Trophoblast cell (in vitro differentiated cells and primary cell): ENCODE data around the gene XAF1.
A peak's percentile ranks its signal among the peaks of the same experiment; 100 is the strongest.

Experiments
- DNase-seq, 2 donors: peaks; one replicate each; pipeline ENCODE4 v3.0.0-alpha.2; 2016
- H2AFZ ChIP-seq: 2 replicates; pipeline ENCODE4 v1.6.1; 2013; ENCODE audit warnings: low read length, moderate library complexity, mild to moderate bottlenecking; ENCODE audit not compliant: insufficient read depth, poor library complexity
- H2AK5ac ChIP-seq: 2 replicates; pipeline ENCODE4 v1.6.1; 2013; ENCODE audit warnings: mild to moderate bottlenecking, low read length
- H2BK120ac ChIP-seq: 2 replicates; pipeline ENCODE4 v1.6.1; 2013; ENCODE audit warnings: low read length, mild to moderate bottlenecking, moderate library complexity; ENCODE audit not compliant: insufficient read depth, poor library complexity
- H2BK12ac ChIP-seq: 2 replicates; pipeline ENCODE4 v1.6.1; 2013; ENCODE audit warnings: mild to moderate bottlenecking, low read length, moderate library complexity
- H2BK5ac ChIP-seq: 2 replicates; pipeline ENCODE4 v1.6.1; 2013; ENCODE audit warnings: low read length, low read depth, moderate library complexity, mild to moderate bottlenecking; ENCODE audit not compliant: poor library complexity
- H3K14ac ChIP-seq: 2 replicates; pipeline ENCODE4 v1.6.1; 2013; ENCODE audit warnings: mild to moderate bottlenecking, low read length
- H3K18ac ChIP-seq: 2 replicates; pipeline ENCODE4 v1.6.1; 2013; ENCODE audit warnings: mild to moderate bottlenecking, low read length
- H3K23ac ChIP-seq: 2 replicates; pipeline ENCODE4 v1.6.1; 2013; ENCODE audit warnings: low read length
- H3K27ac ChIP-seq: 2 replicates; pipeline ENCODE4 v1.5.1; 2013; ENCODE audit warnings: low read depth, mild to moderate bottlenecking, inconsistent platforms, low read length, moderate library complexity
- H3K27me3 ChIP-seq: 2 replicates; pipeline ENCODE4 v1.6.1; 2013; ENCODE audit warnings: inconsistent platforms, mild to moderate bottlenecking, low read length, moderate library complexity; ENCODE audit not compliant: insufficient read depth
- H3K36me3 ChIP-seq, 2 experiments: 1 replicate in 1 of 2; 2 replicates in 1 of 2; pipeline ENCODE4 v1.6.1; 2013; ENCODE audit warnings: low read length in 2 of 2, mild to moderate bottlenecking in 2 of 2, moderate library complexity in 1 of 2; ENCODE audit not compliant: insufficient read depth in 2 of 2, control insufficient read depth in 1 of 2
- H3K4ac ChIP-seq: 2 replicates; pipeline ENCODE4 v1.6.1; 2013; ENCODE audit warnings: low read depth, mild to moderate bottlenecking, low read length, moderate library complexity
- H3K4me1 ChIP-seq, 2 experiments: 1 replicate in 1 of 2; 2 replicates in 1 of 2; pipeline ENCODE4 v1.6.1; 2013; ENCODE audit warnings: low read length in 2 of 2, mild to moderate bottlenecking in 2 of 2, moderate library complexity in 1 of 2; ENCODE audit not compliant: insufficient read depth in 2 of 2, control insufficient read depth in 1 of 2
- H3K4me2 ChIP-seq: 2 replicates; pipeline ENCODE4 v1.6.1; 2013; ENCODE audit warnings: inconsistent platforms, mild to moderate bottlenecking, low read length, moderate library complexity
- H3K4me3 ChIP-seq: 2 replicates; pipeline ENCODE4 v1.5.1; 2013; ENCODE audit warnings: mild to moderate bottlenecking, low read depth, low read length, inconsistent platforms
- H3K79me1 ChIP-seq: one replicate; pipeline ENCODE4 v1.6.1; 2013; ENCODE audit warnings: low read length
- H3K79me2 ChIP-seq: 2 replicates; pipeline ENCODE4 v1.6.1; 2013; ENCODE audit warnings: low read length, mild to moderate bottlenecking; ENCODE audit not compliant: control insufficient read depth, insufficient read depth, poor library complexity
- H3K9ac ChIP-seq: 2 replicates; pipeline ENCODE4 v1.6.1; 2013; ENCODE audit warnings: mild to moderate bottlenecking, low read length
- H3K9me3 ChIP-seq: 2 replicates; pipeline ENCODE4 v1.6.1; 2013; ENCODE audit warnings: low read depth, mild to moderate bottlenecking, control low read depth, inconsistent platforms, low read length; ENCODE audit not compliant: insufficient read depth
- H4K12ac ChIP-seq: 2 replicates; pipeline ENCODE4 v1.6.1; 2013; ENCODE audit warnings: low read depth, mild to moderate bottlenecking, low read length, moderate library complexity
- H4K8ac ChIP-seq: 2 replicates; pipeline ENCODE4 v1.6.1; 2013; ENCODE audit warnings: low read depth, mild to moderate bottlenecking, low read length, moderate library complexity
- H4K91ac ChIP-seq: one replicate; pipeline ENCODE4 v1.6.1; 2013; ENCODE audit warnings: low read depth, mild to moderate bottlenecking, low read length, moderate library complexity
- WGBS: extraction: QIAGEN DNeasy Blood & Tissue Kit; methylation state at CpG from one replicate; pipeline ENCODE4 v1.1.7; 2013; ENCODE audit warnings: missing lambda C conversion rate; ENCODE audit not compliant: insufficient read length, insufficient coverage; ENCODE audit errors: extremely low coverage; 5-methylcytosine and 5-hydroxymethylcytosine counted together

Gene XAF1

DNA sequence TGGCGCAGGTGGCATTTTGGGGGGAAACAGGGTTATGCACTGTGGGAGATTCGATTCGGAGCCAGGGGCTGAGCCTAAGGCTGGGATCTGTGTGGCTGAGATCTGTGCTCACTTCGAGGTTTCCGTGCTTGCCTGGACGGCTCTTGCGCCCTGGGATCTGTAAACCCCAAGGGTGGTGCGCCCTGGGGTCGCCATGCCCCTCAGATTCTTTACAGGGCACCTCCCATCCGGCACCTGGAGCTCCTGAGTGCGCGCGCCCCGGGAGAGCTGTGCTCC, 43.1 kb upstream of the XAF1 start:
- no peak overlapping the region for H3K23ac ChIP-seq
- no peak for DNase-seq
- peaks cover 4% of the 10 kb centered on the region for H3K9me3 ChIP-seq
- WGBS: no CpG with 5 or more reads among the region's 14 CpGs
- H3K4ac ChIP-seq: no peak overlapping the region
- H3K27ac ChIP-seq: no peak overlapping the region
- H4K8ac ChIP-seq: no peak overlapping the region
- peak overlapping the region; percentile 11 for H3K4me3 ChIP-seq
- peaks cover 14 to 17% of the 10 kb centered on the region in 2 experiments for H3K4me1 ChIP-seq
- H3K9ac ChIP-seq: no peak overlapping the region
- no peaks in the 10 kb centered on the region for H3K79me1 ChIP-seq
- H3K36me3 ChIP-seq: no peaks in the 10 kb centered on the region
- no peak overlapping the region for H2AFZ ChIP-seq
- no peak overlapping the region for H3K14ac ChIP-seq
- no peak overlapping the region for H4K91ac ChIP-seq
- no peak overlapping the region for H2BK120ac ChIP-seq
- no peak overlapping the region for H3K18ac ChIP-seq
- no peak overlapping the region for H2AK5ac ChIP-seq
- H2BK5ac ChIP-seq: no peak overlapping the region
- H4K12ac ChIP-seq: no peak overlapping the region
- H3K4me2 ChIP-seq: peak overlapping the region; percentile 71
- H2BK12ac ChIP-seq: no peak overlapping the region
- H3K27me3 ChIP-seq: peaks cover 18% of the 10 kb centered on the region
- H3K79me2 ChIP-seq: no peaks in the 10 kb centered on the region

DNA sequence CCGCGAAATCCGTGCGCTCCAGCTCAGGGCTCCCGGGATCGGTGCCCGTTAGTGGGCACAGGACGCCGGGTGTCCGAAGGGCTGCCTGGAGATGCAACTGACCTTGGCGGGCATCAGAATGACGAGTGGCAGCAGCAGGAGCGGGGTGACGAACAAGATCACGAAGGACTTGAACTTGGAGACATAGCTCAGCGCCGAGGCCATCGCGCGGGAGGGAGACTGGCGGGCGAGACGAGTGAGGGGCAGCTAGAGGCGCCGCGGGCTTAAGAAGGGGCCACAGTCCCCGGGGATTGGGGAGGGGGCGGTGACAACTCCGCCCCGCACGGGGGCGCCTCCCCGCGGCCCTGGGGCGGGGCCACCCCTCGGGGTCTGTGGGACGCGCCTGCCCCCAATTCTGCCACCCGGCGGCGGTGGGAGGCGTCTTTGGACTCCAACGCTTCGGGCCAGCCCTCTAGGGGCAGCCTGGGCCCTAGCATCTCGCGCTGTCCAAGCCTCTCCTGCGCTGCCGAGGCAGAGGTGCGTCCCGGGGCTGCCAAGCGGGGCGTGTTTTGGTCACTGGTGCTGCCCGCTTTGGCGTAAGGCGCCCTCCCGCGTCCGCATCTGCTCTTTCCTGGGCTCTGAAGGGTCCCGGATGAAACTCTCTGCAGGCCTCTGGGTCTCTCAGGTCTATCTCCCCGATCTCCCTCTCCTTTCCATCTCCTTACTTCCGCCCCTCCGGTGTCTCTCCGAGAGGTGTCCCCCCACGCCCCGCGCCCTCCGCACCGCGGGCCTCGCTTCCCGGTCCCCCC, 42.5 kb upstream of the XAF1 start, which contains the start of gene SLC13A5:
Gene SLC13A5, minus strand, starts transcription at position 240 of the 788 bp plus-strand sequence. Its CDS starts 36 bp downstream, at position 204.
- no CpG with 5 or more reads among the region's 71 CpGs for WGBS
- no peaks in the 10 kb centered on the region for H3K36me3 ChIP-seq
- no peak within 1 kb of the TSS for H2AK5ac ChIP-seq
- no peak within 1 kb of the TSS for H4K91ac ChIP-seq
- H2BK12ac ChIP-seq: no peak within 1 kb of the TSS
- no peak within 1 kb of the TSS for H2BK120ac ChIP-seq
- peak within 1 kb of the TSS; percentile 11 for H3K4me3 ChIP-seq
- H3K27ac ChIP-seq: no peak within 1 kb of the TSS
- no peak within 1 kb of the TSS for H3K23ac ChIP-seq
- no peak within 1 kb of the TSS for H2BK5ac ChIP-seq
- no peak within 1 kb of the TSS for H4K8ac ChIP-seq
- peaks cover 14 to 17% of the 10 kb centered on the region in 2 experiments for H3K4me1 ChIP-seq
- H3K9me3 ChIP-seq: peaks cover 4% of the 10 kb centered on the region
- H3K79me1 ChIP-seq: no peaks in the 10 kb centered on the region
- peaks cover 18% of the 10 kb centered on the region for H3K27me3 ChIP-seq
- H2AFZ ChIP-seq: peak within 1 kb of the TSS; percentile 45
- H3K79me2 ChIP-seq: no peaks in the 10 kb centered on the region
- no peak within 1 kb of the TSS for H3K18ac ChIP-seq
- H3K4ac ChIP-seq: no peak within 1 kb of the TSS
- peak in 1 of 2 donors; percentile 6 for DNase-seq
- no peak within 1 kb of the TSS for H3K9ac ChIP-seq
- peak within 1 kb of the TSS; percentile 71 for H3K4me2 ChIP-seq
- H3K14ac ChIP-seq: no peak within 1 kb of the TSS
- no peak within 1 kb of the TSS for H4K12ac ChIP-seq

GRCh38 chr17:6713918-6714271, 42.0 kb upstream of the XAF1 start:
- Histone ChIP-seq H2BK120ac (no peak overlapping the region), H3K27ac (no peak overlapping the region), H3K23ac (no peak overlapping the region), H3K18ac (no peak overlapping the region), H3K4ac (no peak overlapping the region), H2AK5ac (no peak overlapping the region), H3K9ac (no peak overlapping the region), H2BK5ac (no peak overlapping the region), H3K79me2 (no peaks in the 10 kb centered on the region), H3K79me1 (no peaks in the 10 kb centered on the region), H3K4me1 (peaks cover 14 to 17% of the 10 kb centered on the region in 2 experiments), H3K14ac (no peak overlapping the region), H4K91ac (no peak overlapping the region), H2BK12ac (no peak overlapping the region), H4K12ac (no peak overlapping the region), H3K4me3 (peak overlapping the region; percentile 6), H3K9me3 (peaks cover 5% of the 10 kb centered on the region), H4K8ac (no peak overlapping the region), H3K4me2 (peak overlapping the region; percentile 71), H2AFZ (no peak overlapping the region), H3K36me3 (no peaks in the 10 kb centered on the region), H3K27me3 (peaks cover 18% of the 10 kb centered on the region)
- DNase-seq: no peak
- WGBS: no CpG with 5 or more reads among the region's 29 CpGs

GRCh38 chr17:6714315-6714874, 41.5 kb upstream of the XAF1 start:
- H3K9ac ChIP-seq: no peak overlapping the region
- H3K18ac ChIP-seq: no peak overlapping the region
- H3K9me3 ChIP-seq: peaks cover 7% of the 10 kb centered on the region
- H3K14ac ChIP-seq: no peak overlapping the region
- H3K79me2 ChIP-seq: no peaks in the 10 kb centered on the region
- no peak overlapping the region for H2BK12ac ChIP-seq
- no peak overlapping the region for H3K23ac ChIP-seq
- H3K4me1 ChIP-seq: peaks cover 14 to 17% of the 10 kb centered on the region in 2 experiments
- no peak overlapping the region for H3K27ac ChIP-seq
- H2BK5ac ChIP-seq: no peak overlapping the region
- no peak overlapping the region for H3K4ac ChIP-seq
- no peak overlapping the region for H2BK120ac ChIP-seq
- no CpG with 5 or more reads among the region's 7 CpGs for WGBS
- H4K12ac ChIP-seq: no peak overlapping the region
- H2AFZ ChIP-seq: no peak overlapping the region
- peaks cover 18% of the 10 kb centered on the region for H3K27me3 ChIP-seq
- no peak overlapping the region for H3K4me2 ChIP-seq
- no peak for DNase-seq
- no peak overlapping the region for H2AK5ac ChIP-seq
- no peak overlapping the region for H4K91ac ChIP-seq
- no peak overlapping the region for H4K8ac ChIP-seq
- no peaks in the 10 kb centered on the region for H3K36me3 ChIP-seq
- peak overlapping the region; percentile 6 for H3K4me3 ChIP-seq
- H3K79me1 ChIP-seq: no peaks in the 10 kb centered on the region
